CD4-positive, alpha-beta T cell treated with Interleukin-15 for 1 hour (primary cell): ENCODE results near the gene LAMTOR5.

Experiments
- DNase-seq: peaks from one replicate; pipeline ENCODE4 v3.0.0-alpha.2; 2020

The LAMTOR5 gene

GRCh38 chr1:110385369-110385768 is 22.1 kb downstream of the LAMTOR5 start:
- DNase-seq = no peak

DNA sequence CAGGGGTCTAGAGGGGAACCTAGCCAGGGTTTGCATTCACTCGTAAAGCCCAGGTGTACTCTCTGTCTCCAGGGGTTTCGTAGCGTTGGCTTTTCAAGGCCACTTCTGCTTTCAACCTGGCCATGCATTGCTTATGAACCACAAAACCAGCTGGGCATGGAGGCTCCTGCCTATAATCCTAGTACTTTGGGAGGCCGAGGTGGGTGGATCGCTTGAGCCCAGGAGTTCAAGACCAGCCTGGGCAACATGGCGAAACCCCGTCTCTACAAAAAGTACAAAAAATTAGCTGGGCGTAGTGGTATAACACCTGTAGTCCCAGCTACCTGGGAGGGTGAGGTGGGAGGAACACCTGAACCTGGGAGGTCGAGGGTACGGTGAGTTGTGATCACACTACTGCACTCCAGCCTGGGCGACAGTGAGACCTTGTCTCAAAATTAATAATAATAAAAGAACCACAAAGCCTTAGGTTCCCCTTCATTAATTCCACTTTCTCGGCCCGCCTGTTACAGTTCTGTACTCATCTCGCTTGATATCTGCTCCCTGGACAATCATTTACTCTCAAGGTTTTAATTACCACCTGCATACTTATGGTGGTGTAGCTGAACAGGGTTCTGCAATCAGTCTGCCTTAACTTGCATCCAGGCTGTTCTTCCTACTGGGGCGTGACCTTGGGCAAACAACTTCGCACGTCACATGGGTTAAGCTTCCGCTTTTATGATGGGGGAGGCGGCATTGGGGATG is 22.7 kb downstream of the LAMTOR5 start:
- DNase-seq = peak; percentile 76

- DNase-seq = no peak
Measured at GRCh38 chr1:110383251-110383990, 24.1 kb downstream of the LAMTOR5 start.

DNA sequence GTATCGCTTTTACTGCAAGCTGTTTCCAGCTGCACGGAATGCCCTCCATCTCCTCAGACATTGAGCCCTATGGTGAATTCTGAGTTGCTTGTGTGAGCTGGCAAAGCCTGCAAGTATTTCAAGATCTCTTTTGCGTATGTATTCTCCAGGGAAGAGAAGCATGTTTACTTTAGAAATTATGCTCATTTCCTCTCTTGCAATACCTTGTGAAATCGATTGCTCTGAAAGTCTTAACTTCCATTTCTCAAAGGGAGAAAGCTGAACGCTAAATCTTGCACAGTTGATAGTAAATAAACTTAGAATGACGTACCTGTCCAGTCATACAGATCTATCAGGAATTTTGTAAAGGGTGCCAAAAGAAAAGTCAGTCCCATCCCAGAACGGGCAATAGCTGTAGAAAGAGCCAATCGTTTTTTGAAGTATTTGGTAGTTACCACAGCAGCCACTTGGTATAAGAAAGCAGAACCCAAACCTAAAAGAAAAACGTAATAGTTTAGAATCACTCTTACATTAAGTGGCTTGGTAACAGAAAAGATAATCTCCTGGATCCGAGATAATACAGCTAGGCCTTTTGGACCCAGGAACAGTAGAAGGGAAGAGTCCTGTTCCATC is 26.7 kb downstream of the LAMTOR5 start:
- no peak for DNase-seq

- DNase-seq = no peak
Measured at GRCh38 chr1:110375490-110375889, 32.0 kb downstream of the LAMTOR5 start.

- no peak for DNase-seq
Measured at GRCh38 chr1:110370827-110371226, 36.7 kb downstream of the LAMTOR5 start.

DNA sequence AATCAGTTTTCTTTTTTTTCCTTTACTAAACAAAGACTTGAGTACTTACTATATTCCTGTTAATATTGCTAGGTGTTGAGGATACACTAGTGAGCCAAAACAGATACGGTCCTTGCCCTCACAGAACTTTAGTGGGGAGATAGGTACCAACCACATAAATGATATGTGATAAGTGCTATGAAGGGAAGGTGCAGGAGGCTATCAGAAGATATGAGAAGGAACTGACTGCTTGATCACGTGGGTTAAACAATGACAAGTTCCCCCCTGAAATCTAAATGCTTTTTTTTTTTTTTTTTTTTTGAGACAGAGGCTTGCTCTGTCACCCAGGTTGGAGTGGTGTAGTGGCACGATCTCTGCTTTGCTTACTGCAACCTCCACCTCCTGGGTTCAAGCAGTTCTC is 43.3 kb downstream of the LAMTOR5 start:
- DNase-seq = no peak

GRCh38 chr1:110361856-110362255 is 45.6 kb downstream of the LAMTOR5 start:
- DNase-seq = no peak

DNA sequence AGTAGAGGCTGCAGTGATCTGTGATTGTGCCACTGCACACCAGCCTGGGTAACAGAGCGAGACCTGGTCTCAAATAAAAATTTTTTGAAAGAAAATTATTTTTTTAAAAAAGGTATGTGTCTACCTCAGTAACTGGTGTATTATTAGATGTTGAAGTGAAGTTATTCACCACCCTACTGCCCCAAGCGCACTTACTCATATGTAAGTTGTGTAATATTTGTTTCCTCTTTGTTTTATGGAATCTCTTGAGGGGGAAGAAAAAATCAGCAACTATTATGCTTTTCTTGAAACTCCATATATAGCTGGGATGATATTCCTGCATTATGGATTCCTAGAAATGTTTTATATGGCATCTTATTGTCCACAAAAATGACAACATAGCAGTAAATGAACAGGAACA is 47.1 kb downstream of the LAMTOR5 start:
- DNase-seq = no peak

- no peak for DNase-seq
Measured at GRCh38 chr1:110356379-110356778, 51.1 kb downstream of the LAMTOR5 start.

DNA sequence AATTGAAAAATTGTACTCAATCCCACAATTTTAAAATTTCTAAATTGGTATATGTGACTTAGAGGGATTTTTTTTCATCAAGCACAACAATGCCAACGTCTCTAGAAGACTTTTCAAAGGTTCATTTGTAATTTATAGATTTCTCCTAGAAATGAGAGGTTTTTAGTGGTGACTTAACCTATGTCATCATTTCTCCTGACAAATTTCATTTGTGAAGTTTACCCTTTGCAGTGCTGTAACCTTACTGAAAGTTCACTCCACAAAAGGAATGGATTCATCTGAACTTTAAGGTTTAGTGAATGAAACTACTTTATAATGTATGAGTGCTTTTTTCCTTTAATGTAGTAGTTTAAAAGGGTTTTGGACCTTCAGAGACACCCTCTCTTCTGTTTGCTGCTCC is 52.2 kb downstream of the LAMTOR5 start:
- DNase-seq = no peak
